HepG2 (cell line): ENCODE measurements around the gene SPPL2B. TPM values are rescaled to one million over a fixed set of nuclear protein-coding genes. Genes with fewer than 3 reads are reported as not detected.

Experiments
- AGO1 ChIP-seq: fragments of 200-400 bp; formaldehyde crosslinking; IDR thresholded peaks from 2 replicates; pipeline ENCODE4 v1.6.1; 2017; ENCODE audit warnings: mild to moderate bottlenecking, low read depth, low read length, moderate library complexity; ENCODE audit not compliant: poor library complexity, severe bottlenecking
- AHR ChIP-seq: IDR thresholded peaks from 2 replicates; pipeline ENCODE4 v1.6.1; 2018; ENCODE audit warnings: missing genetic modification reagents, missing compliant biosample characterization
- AKAP8 ChIP-seq: sonication (generic); formaldehyde crosslinking; IDR thresholded peaks from 2 replicates; pipeline ENCODE4 v1.5.1; 2020; ENCODE audit warnings: mild to moderate bottlenecking, missing genetic modification reagents
- FOSL2 ChIP-seq: sonication (generic); formaldehyde crosslinking; IDR thresholded peaks from 2 replicates; pipeline ENCODE4 v1.4.0; 2020; ENCODE audit warnings: missing genetic modification reagents
- MAX ChIP-seq: IDR thresholded peaks from 2 replicates; pipeline ENCODE4 v1.6.1; 2012; ENCODE audit warnings: inconsistent platforms
- MLLT10 ChIP-seq: sonication (generic); formaldehyde crosslinking; IDR thresholded peaks from 2 replicates; pipeline ENCODE4 v1.4.0; 2020; ENCODE audit warnings: missing genetic modification reagents
- NR2F6 ChIP-seq, 2 experiments: IDR thresholded peaks; 2 replicates each; pipeline ENCODE4 v1.6.1; 2016; ENCODE audit warnings: antibody characterized with exemption in 1 of 2, mild to moderate bottlenecking in 1 of 2
- ONECUT2 ChIP-seq: sonication (generic); formaldehyde crosslinking; IDR thresholded peaks from 2 replicates; pipeline ENCODE4 v1.4.0; 2020; ENCODE audit warnings: missing genetic modification reagents
- PCBP2 ChIP-seq: fragments of 200-400 bp; formaldehyde crosslinking; optimal IDR thresholded peaks from 2 replicates; pipeline ENCODE3; 2018; ENCODE audit warnings: low read length, low read depth; ENCODE audit not compliant: poor library complexity, severe bottlenecking
- RFX1 ChIP-seq: fragments of 450-650 bp; IDR thresholded peaks from 2 replicates; pipeline ENCODE4 v1.6.1; 2017
- SAP130 ChIP-seq: IDR thresholded peaks from 2 replicates; pipeline ENCODE4 v1.6.1; 2016; ENCODE audit warnings: low read depth
- ZNF468 ChIP-seq: sonication (generic); formaldehyde crosslinking; IDR thresholded peaks from 2 replicates; pipeline ENCODE4 v1.8.0; 2022; ENCODE audit warnings: mild to moderate bottlenecking, moderate library complexity, missing genetic modification reagents
- ZNF558 ChIP-seq: sonication (generic); formaldehyde crosslinking; IDR thresholded peaks from 2 replicates; pipeline ENCODE4 v1.9.0; 2022; ENCODE audit warnings: mild to moderate bottlenecking, missing genetic modification reagents, borderline replicate concordance
- ZNF570 ChIP-seq: sonication (generic); formaldehyde crosslinking; IDR thresholded peaks from 2 replicates; pipeline ENCODE4 v1.4.0; 2020; ENCODE audit warnings: mild to moderate bottlenecking, missing genetic modification reagents, borderline replicate concordance
- polyA plus RNA-seq, 8 experiments: library from polyadenylated mRNA; depleted of rRNA in 3 of 8; stranded (reverse) in 7 of 8; unstranded in 1 of 8; fragments of >200 nt; fragmentation: Illumina TruSeq in 4 of 8; extraction: Trizol in 4 of 8; gene quantifications; 2 replicates each; pipeline versions ENCODE4 v1.2.1 to v1.2.3, GENCODE V29; 2011 to 2016; ENCODE audit warnings: low read depth in 4 of 8, missing spikeins in 1 of 8, mixed read lengths in 1 of 8; ENCODE audit not compliant: insufficient read depth in 1 of 8
- total RNA-seq, 5 experiments: library from RNA; depleted of rRNA; stranded (reverse); fragments of >200 nt; fragmentation: Illumina TruSeq; extraction: Trizol; gene quantifications; 2 replicates each; pipeline ENCODE4 v1.2.3, GENCODE V29; 2016; ENCODE audit warnings: low read depth in 1 of 5
- TF ChIP-seq, protein P1 (sequence below): sonication (generic); formaldehyde crosslinking; IDR thresholded peaks from 2 replicates; pipeline ENCODE4 v1.9.0; 2021; ENCODE audit warnings: missing genetic modification reagents, borderline replicate concordance
- TF ChIP-seq, protein P2 (sequence below): sonication (generic); formaldehyde crosslinking; IDR thresholded peaks from 2 replicates; pipeline ENCODE4 v1.5.1; 2020; ENCODE audit warnings: mild to moderate bottlenecking, missing genetic modification reagents, borderline replicate concordance
- TF ChIP-seq, protein P3 (sequence below): sonication (generic); formaldehyde crosslinking; IDR thresholded peaks from 2 replicates; pipeline ENCODE4 v1.4.0; 2020; ENCODE audit warnings: missing genetic modification reagents, borderline replicate concordance

The SPPL2B gene
- total and polyA plus RNA-seq, 2 of the 13 experiments (the other 11 are each of a cell fraction or from before 2014, with no cell fraction given) = 14.9 to 15.2 TPM

DNA sequence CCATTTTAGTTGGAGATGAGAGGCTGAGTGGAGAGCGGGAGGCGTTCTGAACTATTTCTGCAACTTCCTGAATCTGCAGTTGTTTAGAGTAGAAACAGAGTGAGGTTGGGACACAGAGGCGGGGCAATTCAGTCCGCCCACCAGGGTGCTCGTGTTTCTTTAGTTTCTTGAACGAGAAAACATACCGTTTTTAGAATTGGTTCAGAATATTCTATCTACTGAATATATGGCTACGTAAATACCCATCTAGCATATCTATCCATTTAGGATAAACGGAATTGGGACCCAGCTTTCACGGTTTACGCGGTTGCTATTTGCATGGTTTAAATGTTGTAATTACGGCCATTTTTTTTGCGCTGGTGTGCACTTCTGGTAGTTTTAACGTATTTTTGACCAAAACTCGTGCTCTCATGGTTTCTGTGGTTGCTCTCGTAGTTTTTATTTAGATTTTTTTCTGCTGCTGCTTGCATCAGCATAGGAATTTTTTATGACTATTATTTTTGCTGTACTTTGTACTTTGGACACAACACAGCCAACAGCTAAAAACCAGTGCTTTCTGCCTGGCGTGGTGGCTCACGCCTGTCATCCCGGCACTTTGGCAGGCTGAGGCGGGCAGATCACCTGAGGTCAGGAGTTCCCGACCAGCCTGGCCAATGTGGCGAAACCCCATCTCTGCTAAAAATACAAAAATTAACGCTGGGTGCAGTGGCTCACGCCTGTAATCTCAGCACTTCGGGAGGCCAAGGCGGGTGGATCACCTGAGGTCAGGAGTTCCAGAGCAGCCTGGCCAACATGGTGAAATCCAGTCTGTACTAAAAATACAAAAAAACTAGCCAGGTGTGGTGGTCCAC is 66.2 kb downstream of the SPPL2B start (continued):
- TF ChIP-seq RFX1 (no peak), ZNF570 (CRISPR knock-in tag) (no peak), PCBP2 (no peak), ZNF558 (no peak), FOSL2 (peak; percentile 64), ZNF468 (CRISPR knock-in tag) (no peak), AHR (CRISPR knock-in tag) (no peak), AGO1 (no peak), AKAP8 (CRISPR knock-in tag) (no peak), MAX (peak; percentile 41; the same call in 1 of the 2 replicates), NR2F6 (IDR thresholded peaks at IDR 0.05) (peak; percentile 47; the same call in 1 of the 2 replicates), NR2F6 (CRISPR knock-in tag; IDR thresholded peaks at IDR 0.05) (peak; percentile 70), ONECUT2 (CRISPR knock-in tag) (no peak), SAP130 (peak; percentile 62), MLLT10 (CRISPR knock-in tag) (no peak)
- TF ChIP-seq, protein P1, sequence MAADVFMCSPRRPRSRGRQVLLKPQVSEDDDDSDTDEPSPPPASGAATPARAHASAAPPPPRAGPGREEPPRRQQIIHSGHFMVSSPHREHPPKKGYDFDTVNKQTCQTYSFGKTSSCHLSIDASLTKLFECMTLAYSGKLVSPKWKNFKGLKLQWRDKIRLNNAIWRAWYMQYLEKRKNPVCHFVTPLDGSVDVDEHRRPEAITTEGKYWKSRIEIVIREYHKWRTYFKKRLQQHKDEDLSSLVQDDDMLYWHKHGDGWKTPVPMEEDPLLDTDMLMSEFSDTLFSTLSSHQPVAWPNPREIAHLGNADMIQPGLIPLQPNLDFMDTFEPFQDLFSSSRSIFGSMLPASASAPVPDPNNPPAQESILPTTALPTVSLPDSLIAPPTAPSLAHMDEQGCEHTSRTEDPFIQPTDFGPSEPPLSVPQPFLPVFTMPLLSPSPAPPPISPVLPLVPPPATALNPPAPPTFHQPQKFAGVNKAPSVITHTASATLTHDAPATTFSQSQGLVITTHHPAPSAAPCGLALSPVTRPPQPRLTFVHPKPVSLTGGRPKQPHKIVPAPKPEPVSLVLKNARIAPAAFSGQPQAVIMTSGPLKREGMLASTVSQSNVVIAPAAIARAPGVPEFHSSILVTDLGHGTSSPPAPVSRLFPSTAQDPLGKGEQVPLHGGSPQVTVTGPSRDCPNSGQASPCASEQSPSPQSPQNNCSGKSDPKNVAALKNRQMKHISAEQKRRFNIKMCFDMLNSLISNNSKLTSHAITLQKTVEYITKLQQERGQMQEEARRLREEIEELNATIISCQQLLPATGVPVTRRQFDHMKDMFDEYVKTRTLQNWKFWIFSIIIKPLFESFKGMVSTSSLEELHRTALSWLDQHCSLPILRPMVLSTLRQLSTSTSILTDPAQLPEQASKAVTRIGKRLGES (CRISPR knock-in tag) = no peak
- TF ChIP-seq, protein P2, sequence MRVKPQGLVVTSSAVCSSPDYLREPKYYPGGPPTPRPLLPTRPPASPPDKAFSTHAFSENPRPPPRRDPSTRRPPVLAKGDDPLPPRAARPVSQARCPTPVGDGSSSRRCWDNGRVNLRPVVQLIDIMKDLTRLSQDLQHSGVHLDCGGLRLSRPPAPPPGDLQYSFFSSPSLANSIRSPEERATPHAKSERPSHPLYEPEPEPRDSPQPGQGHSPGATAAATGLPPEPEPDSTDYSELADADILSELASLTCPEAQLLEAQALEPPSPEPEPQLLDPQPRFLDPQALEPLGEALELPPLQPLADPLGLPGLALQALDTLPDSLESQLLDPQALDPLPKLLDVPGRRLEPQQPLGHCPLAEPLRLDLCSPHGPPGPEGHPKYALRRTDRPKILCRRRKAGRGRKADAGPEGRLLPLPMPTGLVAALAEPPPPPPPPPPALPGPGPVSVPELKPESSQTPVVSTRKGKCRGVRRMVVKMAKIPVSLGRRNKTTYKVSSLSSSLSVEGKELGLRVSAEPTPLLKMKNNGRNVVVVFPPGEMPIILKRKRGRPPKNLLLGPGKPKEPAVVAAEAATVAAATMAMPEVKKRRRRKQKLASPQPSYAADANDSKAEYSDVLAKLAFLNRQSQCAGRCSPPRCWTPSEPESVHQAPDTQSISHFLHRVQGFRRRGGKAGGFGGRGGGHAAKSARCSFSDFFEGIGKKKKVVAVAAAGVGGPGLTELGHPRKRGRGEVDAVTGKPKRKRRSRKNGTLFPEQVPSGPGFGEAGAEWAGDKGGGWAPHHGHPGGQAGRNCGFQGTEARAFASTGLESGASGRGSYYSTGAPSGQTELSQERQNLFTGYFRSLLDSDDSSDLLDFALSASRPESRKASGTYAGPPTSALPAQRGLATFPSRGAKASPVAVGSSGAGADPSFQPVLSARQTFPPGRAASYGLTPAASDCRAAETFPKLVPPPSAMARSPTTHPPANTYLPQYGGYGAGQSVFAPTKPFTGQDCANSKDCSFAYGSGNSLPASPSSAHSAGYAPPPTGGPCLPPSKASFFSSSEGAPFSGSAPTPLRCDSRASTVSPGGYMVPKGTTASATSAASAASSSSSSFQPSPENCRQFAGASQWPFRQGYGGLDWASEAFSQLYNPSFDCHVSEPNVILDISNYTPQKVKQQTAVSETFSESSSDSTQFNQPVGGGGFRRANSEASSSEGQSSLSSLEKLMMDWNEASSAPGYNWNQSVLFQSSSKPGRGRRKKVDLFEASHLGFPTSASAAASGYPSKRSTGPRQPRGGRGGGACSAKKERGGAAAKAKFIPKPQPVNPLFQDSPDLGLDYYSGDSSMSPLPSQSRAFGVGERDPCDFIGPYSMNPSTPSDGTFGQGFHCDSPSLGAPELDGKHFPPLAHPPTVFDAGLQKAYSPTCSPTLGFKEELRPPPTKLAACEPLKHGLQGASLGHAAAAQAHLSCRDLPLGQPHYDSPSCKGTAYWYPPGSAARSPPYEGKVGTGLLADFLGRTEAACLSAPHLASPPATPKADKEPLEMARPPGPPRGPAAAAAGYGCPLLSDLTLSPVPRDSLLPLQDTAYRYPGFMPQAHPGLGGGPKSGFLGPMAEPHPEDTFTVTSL (CRISPR knock-in tag) = peak; percentile 63; the same call in 1 of the 2 replicates
- TF ChIP-seq, protein P3, sequence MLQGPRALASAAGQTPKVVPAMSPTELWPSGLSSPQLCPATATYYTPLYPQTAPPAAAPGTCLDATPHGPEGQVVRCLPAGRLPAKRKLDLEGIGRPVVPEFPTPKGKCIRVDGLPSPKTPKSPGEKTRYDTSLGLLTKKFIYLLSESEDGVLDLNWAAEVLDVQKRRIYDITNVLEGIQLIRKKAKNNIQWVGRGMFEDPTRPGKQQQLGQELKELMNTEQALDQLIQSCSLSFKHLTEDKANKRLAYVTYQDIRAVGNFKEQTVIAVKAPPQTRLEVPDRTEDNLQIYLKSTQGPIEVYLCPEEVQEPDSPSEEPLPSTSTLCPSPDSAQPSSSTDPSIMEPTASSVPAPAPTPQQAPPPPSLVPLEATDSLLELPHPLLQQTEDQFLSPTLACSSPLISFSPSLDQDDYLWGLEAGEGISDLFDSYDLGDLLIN (CRISPR knock-in tag) = no peak
